GM12874 (cell line): Measurements from ENCODE around the gene BMP3.

Experiments
- TF ChIP-seq, protein P1 (sequence below): IDR thresholded peaks from 2 replicates; pipeline ENCODE4 v1.5.1; 2011; ENCODE audit warnings: low read depth, mild to moderate bottlenecking, control low read depth, low read length, moderate library complexity; ENCODE audit not compliant: insufficient read depth

BMP3 gene

DNA sequence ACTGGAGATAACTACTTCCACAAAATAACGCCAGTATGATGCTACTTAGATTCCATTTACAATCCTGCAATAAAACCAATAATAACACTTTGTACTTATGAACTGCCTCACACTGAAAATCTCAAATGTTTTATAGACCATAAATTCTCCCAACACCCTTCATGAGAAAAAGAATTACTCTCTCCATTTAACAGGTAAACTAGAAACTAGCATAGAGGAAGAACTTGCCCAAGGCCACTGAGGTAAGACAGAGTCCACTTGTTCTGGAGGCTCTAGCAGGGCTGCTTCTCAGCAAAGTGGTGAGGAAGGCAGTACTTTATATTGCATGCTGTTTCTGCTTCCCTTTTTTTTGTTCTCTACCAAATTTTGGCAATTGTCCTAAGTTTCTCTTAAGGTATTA lies 11.5 kb upstream of the BMP3 start:
- TF ChIP-seq, protein P1, sequence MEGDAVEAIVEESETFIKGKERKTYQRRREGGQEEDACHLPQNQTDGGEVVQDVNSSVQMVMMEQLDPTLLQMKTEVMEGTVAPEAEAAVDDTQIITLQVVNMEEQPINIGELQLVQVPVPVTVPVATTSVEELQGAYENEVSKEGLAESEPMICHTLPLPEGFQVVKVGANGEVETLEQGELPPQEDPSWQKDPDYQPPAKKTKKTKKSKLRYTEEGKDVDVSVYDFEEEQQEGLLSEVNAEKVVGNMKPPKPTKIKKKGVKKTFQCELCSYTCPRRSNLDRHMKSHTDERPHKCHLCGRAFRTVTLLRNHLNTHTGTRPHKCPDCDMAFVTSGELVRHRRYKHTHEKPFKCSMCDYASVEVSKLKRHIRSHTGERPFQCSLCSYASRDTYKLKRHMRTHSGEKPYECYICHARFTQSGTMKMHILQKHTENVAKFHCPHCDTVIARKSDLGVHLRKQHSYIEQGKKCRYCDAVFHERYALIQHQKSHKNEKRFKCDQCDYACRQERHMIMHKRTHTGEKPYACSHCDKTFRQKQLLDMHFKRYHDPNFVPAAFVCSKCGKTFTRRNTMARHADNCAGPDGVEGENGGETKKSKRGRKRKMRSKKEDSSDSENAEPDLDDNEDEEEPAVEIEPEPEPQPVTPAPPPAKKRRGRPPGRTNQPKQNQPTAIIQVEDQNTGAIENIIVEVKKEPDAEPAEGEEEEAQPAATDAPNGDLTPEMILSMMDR: no peak

DNA sequence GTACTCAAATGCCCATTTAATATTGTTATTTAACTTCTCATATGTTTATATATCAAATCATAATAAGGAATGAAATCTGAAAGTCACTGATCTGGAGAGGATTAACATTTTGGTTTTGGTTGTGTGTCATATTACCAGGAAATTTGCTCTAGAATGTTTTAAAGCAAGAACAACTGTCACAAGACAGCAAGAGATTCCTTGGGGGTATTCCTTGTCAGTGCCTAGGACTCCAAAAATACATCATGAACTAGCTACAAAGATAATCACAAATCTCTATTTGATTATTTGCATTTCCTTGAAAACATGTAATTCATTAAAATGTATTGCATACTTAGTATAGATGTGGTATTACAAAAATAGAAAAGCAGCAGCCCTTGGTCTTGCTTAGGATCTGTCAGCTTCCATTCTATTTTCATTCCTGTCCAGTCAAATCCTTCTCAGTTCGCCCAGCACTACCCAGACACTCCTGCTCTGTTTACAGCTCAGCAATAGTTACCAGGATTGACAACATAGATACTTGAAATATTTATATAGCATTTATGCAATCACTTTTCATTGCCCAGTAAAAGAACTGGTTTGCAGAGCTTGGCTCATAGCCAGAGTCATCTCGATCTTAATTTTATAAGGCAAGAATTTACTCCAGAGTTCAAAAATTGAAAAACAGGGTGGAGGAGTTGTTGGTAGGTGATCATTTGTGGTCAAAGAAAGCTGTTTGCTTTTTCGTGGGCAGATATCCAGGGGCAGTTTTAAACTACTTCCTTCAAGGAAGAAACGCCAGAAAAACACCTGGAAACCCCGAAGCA lies 9.2 kb upstream of the BMP3 start:
- TF ChIP-seq, protein P1: no peak

DNA sequence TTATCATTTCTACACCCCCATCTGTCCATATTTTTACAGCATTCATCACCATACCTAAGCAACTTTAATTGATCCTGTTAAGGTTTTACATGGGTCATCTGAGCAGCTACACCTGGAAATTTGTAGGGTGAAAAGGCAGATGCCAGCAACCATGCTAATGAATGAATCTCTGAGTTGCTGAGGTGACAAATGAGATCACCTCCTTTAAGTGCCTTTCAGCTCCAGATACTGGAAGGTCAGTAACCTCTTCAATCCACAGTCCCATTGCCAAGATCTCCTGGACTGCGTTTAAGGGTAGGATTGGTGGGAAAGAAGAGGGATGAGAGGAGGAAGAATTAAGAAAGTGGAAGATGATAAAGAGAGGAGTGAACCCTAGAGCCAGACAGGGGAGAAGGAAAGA lies 8.5 kb upstream of the BMP3 start:
- TF ChIP-seq, protein P1: no peak

DNA sequence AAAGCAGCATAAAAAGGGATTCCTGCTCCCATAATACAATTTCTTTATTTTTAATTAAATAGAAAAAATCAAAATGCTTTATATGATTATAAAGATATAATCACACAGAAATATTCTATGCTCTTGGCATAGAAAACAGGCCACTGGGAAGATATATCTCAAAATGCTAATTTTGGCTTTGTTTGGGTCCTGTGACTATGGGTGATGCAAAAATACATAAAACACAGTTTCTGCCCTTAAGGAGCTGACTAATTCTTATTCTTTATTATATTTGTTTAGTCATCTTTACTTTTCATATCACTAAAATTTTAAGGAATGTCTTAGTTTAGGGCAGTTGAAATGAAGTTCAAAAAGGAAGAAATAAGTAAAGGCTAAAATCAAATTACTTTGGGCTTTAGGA lies 7.0 kb upstream of the BMP3 start:
- TF ChIP-seq, protein P1: no peak

DNA sequence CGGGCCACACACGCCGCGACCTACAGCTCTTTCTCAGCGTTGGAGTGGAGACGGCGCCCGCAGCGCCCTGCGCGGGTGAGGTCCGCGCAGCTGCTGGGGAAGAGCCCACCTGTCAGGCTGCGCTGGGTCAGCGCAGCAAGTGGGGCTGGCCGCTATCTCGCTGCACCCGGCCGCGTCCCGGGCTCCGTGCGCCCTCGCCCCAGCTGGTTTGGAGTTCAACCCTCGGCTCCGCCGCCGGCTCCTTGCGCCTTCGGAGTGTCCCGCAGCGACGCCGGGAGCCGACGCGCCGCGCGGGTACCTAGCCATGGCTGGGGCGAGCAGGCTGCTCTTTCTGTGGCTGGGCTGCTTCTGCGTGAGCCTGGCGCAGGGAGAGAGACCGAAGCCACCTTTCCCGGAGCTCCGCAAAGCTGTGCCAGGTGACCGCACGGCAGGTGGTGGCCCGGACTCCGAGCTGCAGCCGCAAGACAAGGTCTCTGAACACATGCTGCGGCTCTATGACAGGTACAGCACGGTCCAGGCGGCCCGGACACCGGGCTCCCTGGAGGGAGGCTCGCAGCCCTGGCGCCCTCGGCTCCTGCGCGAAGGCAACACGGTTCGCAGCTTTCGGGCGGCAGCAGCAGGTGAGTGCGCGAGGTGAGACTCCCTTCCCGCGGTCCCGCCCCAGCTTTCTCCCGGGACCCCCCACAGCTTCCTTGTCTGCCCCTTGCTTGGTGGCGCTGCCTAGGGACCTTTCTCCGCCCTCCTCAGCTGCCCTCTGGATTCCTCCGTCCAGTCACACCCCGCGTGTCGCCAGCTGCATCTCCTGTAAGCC lies 678 bp downstream of the BMP3 start:
- TF ChIP-seq, protein P1: no peak

DNA sequence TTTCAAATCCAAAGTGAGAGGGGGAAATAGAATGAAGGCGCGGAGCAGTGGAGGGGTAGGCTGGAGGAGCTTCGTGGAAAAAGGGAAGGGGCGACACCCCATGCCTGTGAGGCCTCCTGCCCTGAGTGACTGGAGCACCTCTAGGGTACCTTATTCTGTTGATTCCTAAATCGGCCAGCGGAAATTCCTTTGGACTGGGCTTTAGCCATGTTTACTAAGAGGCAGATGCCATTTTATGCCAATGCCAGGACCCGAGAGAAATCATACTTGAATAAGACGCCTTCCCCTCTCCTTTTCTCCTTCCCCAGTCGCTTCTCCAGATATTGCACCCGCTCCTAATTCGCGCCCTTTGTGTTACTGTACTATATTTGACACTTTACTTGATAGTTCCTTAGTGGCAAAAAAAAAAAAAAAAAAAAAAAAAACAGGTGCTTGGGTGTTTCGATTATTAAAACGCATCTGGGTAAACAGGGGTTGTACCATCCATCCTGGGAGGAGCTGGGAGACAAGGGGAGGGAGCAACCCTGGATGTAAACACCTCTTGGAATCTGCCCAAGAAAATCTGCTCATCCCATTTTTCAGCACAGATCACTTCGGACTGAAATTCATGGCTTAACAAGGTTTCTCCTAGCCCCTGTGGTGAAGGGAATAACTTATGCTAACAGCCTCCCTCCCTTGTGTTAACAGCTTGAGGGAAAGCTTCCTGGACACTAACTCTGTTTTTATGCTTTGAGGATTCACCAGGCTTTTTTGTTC lies 1.5 kb downstream of the BMP3 start:
- TF ChIP-seq, protein P1: no peak
